HEK293 (cell line): ENCODE measurements around the gene EXOSC9.

Experiments used
- CTCF ChIP-seq: fragments of 450-650 bp; formaldehyde crosslinking; IDR thresholded peaks from 2 replicates; pipeline ENCODE4 v1.5.1; 2016; ENCODE audit warnings: missing biosample characterization, missing genetic modification characterization
- ZNF121 ChIP-seq: fragments of 450-650 bp; formaldehyde crosslinking; IDR thresholded peaks from 2 replicates; pipeline ENCODE4 v1.5.1; 2016; ENCODE audit warnings: missing biosample characterization, missing genetic modification characterization
- ZNF548 ChIP-seq: fragments of 450-650 bp; formaldehyde crosslinking; IDR thresholded peaks from 2 replicates; pipeline ENCODE4 v1.5.1; 2016; ENCODE audit warnings: missing biosample characterization, missing genetic modification characterization

GRCh38 chr4:121773883-121774282 lies 27.2 kb upstream of the EXOSC9 start:
- TF ChIP-seq ZNF121 (tag by site-specific recombination) = no peak
- TF ChIP-seq CTCF (tag by site-specific recombination) = no peak
- TF ChIP-seq ZNF548 = no peak
